Ovary (tissue), 3 donors: ENCODE results near the gene EHMT2.

Source experiments
- POLR2A ChIP-seq: fragments of 450-650 bp; IDR thresholded peaks from one replicate; pipeline ENCODE4 v1.6.1; 2017; ENCODE audit warnings: antibody characterized with exemption, mild to moderate bottlenecking, moderate library complexity
- TF ChIP-seq, protein P1 (sequence below), 3 donors: fragments of 450-650 bp in 2 of 3; fragments of 200-600 bp in 1 of 3; IDR thresholded peaks; one replicate each; pipeline versions ENCODE4 v1.5.1 to v1.8.0; 2016 to 2022; ENCODE audit warnings: antibody characterized with exemption in 3 of 3, mild to moderate bottlenecking in 1 of 3
- donor health status: DM: no; HTN: no; CAD: no.

DNA sequence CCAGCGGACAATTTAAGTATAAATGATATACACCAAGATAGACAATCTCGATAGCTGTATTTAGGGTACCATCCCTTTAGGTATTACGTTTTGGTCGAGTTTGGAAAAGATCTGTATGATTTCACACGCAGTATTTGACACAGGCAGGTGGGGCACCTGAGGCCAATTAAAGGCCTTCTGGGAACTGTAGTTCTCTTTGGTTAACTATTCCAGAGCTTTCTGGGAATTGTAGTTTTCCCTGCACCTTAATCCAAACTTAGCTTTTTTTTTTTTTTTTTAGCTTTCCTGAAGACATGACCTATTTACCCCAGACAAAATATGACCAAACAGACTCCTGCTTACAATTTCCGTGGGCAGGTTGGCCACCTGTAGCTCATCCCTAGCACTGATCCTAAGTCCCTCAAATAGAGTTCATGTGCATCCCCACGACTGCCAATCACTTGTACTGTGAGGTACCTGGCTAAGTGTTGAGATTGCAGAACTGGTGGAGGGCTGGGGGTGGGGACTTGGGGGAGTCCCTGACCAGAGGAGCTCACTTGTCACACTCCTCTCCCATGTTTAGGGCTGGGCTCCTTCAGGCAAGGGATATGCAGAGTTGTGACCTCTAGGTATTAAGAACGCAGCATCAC lies 999 bp upstream of the EHMT2 start:
- TF ChIP-seq, protein P1, sequence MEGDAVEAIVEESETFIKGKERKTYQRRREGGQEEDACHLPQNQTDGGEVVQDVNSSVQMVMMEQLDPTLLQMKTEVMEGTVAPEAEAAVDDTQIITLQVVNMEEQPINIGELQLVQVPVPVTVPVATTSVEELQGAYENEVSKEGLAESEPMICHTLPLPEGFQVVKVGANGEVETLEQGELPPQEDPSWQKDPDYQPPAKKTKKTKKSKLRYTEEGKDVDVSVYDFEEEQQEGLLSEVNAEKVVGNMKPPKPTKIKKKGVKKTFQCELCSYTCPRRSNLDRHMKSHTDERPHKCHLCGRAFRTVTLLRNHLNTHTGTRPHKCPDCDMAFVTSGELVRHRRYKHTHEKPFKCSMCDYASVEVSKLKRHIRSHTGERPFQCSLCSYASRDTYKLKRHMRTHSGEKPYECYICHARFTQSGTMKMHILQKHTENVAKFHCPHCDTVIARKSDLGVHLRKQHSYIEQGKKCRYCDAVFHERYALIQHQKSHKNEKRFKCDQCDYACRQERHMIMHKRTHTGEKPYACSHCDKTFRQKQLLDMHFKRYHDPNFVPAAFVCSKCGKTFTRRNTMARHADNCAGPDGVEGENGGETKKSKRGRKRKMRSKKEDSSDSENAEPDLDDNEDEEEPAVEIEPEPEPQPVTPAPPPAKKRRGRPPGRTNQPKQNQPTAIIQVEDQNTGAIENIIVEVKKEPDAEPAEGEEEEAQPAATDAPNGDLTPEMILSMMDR (IDR thresholded peaks at IDR 0.05): peak in 1 of 3 donors; percentile 6
- TF ChIP-seq POLR2A: no peak
